ENCODE results near the gene RABGEF1. TPM values are rescaled to one million over a fixed set of nuclear protein-coding genes. Genes with fewer than 3 reads are reported as not detected.

The RABGEF1 gene
- total and polyA plus RNA-seq, 2 donors (not counting 1 experiment from before 2014, with no cell fraction given), result 41.6 to 47.9 TPM

GRCh38 chr7:66698652-66699205 lies 41.8 kb upstream of the RABGEF1 start:
- Histone ChIP-seq H3K79me2 (ENCODE audit: control insufficient read depth, insufficient read depth, low read length) (no peaks in the 10 kb centered on the region), H3K9me3 (ENCODE audit: control insufficient read depth, insufficient read depth, low read depth, low read length) (no peaks in the 10 kb centered on the region), H3K9ac (ENCODE audit: insufficient read depth, low read length) (no peak overlapping the region), H3K4me3 (replicated peaks in 1 of 4; ENCODE audit: control extremely low read depth in 1 of 4, insufficient read depth in 1 of 4, low read depth in 3 of 4, low read length in 4 of 4) (no peak overlapping the region), H3K27ac (ENCODE audit: insufficient read depth, low read length) (no peak overlapping the region), H2AFZ (ENCODE audit: low read length) (no peak overlapping the region), H3K4me2 (ENCODE audit: extremely low read depth, insufficient read depth, low read length) (no peak overlapping the region), H3K4me1 (ENCODE audit: control insufficient read depth, extremely low read depth, insufficient read depth, low read length) (peaks cover 7% of the 10 kb centered on the region), H3K27me3 (ENCODE audit: control insufficient read depth, insufficient read depth, low read length) (no peaks in the 10 kb centered on the region), H4K20me1 (ENCODE audit: control insufficient read depth, extremely low read depth, insufficient read depth, low read length) (no peaks in the 10 kb centered on the region), H3K36me3 (ENCODE audit: control insufficient read depth, insufficient read depth, low read length) (peaks cover 5% of the 10 kb centered on the region)
- TF ChIP-seq CTCF (conservative IDR thresholded peaks at IDR 0.05 in 1 of 2, IDR thresholded peaks at IDR 0.05 in 1 of 2; ENCODE audit: low read depth in 1 of 2, low read length in 2 of 2), result no peak
- TF ChIP-seq EZH2 (IDR thresholded peaks at IDR 0.05; ENCODE audit: low read length, missing control alignments), result no peak
- no peak for DNase-seq (ENCODE audit: low read depth in 2 of 2)

DNA sequence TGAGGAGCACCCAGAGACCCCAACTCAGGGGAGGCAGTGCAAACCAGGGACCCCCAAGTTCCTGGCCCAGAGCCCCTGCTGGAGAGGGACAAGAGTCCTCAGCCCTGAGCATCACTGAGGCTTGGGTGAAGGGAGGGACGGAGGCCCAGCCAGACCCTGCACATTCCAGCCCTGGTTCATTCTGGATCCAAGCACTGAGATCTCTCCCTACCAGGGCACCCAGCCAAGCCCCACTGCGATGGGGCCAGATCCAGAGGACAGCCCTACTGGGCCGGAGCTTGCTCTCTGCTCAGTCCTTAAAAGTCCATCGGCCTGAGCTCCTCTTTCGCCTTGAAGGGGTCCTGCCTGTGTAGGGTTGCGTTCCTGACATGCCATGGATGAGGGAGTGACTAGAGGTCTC lies 40.5 kb upstream of the RABGEF1 start:
- Histone ChIP-seq H3K27ac (ENCODE audit: insufficient read depth, low read length) (no peak overlapping the region), H3K9me3 (ENCODE audit: control insufficient read depth, insufficient read depth, low read depth, low read length) (no peaks in the 10 kb centered on the region), H3K27me3 (ENCODE audit: control insufficient read depth, insufficient read depth, low read length) (no peaks in the 10 kb centered on the region), H3K4me1 (ENCODE audit: control insufficient read depth, extremely low read depth, insufficient read depth, low read length) (peaks cover 7% of the 10 kb centered on the region), H3K36me3 (ENCODE audit: control insufficient read depth, insufficient read depth, low read length) (peaks cover 2% of the 10 kb centered on the region), H3K4me3 (replicated peaks in 1 of 4; ENCODE audit: control extremely low read depth in 1 of 4, insufficient read depth in 1 of 4, low read depth in 3 of 4, low read length in 4 of 4) (no peak overlapping the region), H3K79me2 (ENCODE audit: control insufficient read depth, insufficient read depth, low read length) (no peaks in the 10 kb centered on the region), H4K20me1 (ENCODE audit: control insufficient read depth, extremely low read depth, insufficient read depth, low read length) (no peaks in the 10 kb centered on the region), H3K4me2 (ENCODE audit: extremely low read depth, insufficient read depth, low read length) (no peak overlapping the region), H2AFZ (ENCODE audit: low read length) (no peak overlapping the region), H3K9ac (ENCODE audit: insufficient read depth, low read length) (no peak overlapping the region)
- DNase-seq (ENCODE audit: low read depth in 2 of 2), result peak; percentile 10 to 24
- TF ChIP-seq CTCF (conservative IDR thresholded peaks at IDR 0.05 in 1 of 2, IDR thresholded peaks at IDR 0.05 in 1 of 2; ENCODE audit: low read depth in 1 of 2, low read length in 2 of 2) (no peak), EZH2 (IDR thresholded peaks at IDR 0.05; ENCODE audit: low read length, missing control alignments) (no peak)

DNA sequence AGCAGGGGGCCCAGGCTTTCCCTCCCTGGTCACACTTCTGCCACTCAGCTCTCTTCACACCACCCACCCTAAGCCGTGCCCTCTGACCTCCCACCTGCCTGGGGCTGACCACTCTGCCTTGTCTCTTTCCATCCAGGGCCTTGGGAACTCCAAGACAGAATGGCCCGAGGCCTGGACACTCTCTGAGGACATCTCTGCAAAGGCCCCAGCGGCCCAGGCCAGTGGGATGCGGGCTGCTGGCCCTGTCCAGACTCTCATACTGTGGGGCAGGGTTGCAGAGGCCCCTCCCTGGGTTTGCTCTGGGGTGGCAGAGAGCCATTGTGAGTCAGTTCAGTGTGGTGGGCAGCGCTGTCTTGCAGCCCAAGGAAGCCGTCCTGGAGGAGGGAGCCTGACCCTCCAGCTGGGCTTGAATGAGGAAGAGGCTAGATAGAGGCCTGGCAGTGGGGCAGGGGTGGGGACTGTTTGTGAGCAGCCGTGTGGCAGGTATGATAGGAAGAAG lies 39.9 kb upstream of the RABGEF1 start:
- Histone ChIP-seq H4K20me1 (ENCODE audit: control insufficient read depth, extremely low read depth, insufficient read depth, low read length) (no peaks in the 10 kb centered on the region), H3K27ac (ENCODE audit: insufficient read depth, low read length) (no peak overlapping the region), H3K4me3 (replicated peaks in 1 of 4; ENCODE audit: control extremely low read depth in 1 of 4, insufficient read depth in 1 of 4, low read depth in 3 of 4, low read length in 4 of 4) (no peak overlapping the region), H3K9ac (ENCODE audit: insufficient read depth, low read length) (no peak overlapping the region), H3K4me1 (ENCODE audit: control insufficient read depth, extremely low read depth, insufficient read depth, low read length) (peaks cover 7% of the 10 kb centered on the region), H3K27me3 (ENCODE audit: control insufficient read depth, insufficient read depth, low read length) (no peaks in the 10 kb centered on the region), H2AFZ (ENCODE audit: low read length) (no peak overlapping the region), H3K4me2 (ENCODE audit: extremely low read depth, insufficient read depth, low read length) (no peak overlapping the region), H3K36me3 (ENCODE audit: control insufficient read depth, insufficient read depth, low read length) (no peaks in the 10 kb centered on the region), H3K9me3 (ENCODE audit: control insufficient read depth, insufficient read depth, low read depth, low read length) (no peaks in the 10 kb centered on the region), H3K79me2 (ENCODE audit: control insufficient read depth, insufficient read depth, low read length) (no peaks in the 10 kb centered on the region)
- no peak for DNase-seq (ENCODE audit: low read depth in 2 of 2)
- TF ChIP-seq EZH2 (IDR thresholded peaks at IDR 0.05; ENCODE audit: low read length, missing control alignments) (no peak), CTCF (conservative IDR thresholded peaks at IDR 0.05 in 1 of 2, IDR thresholded peaks at IDR 0.05 in 1 of 2; ENCODE audit: low read depth in 1 of 2, low read length in 2 of 2) (no peak)
